H9 (cell line): ENCODE data around the gene PNMA8C. TPM values are rescaled to one million over a fixed set of nuclear protein-coding genes. Genes with fewer than 3 reads are reported as not detected.
"Not testable (repeated sequence)": the region's sequence is repeated elsewhere in the genome, so short reads cannot be mapped to it uniquely, and the experiment has no call there.

Experiments
- DNase-seq: peaks from one replicate; pipeline ENCODE4 v3.0.0-alpha.2; 2017
- H2AFZ ChIP-seq: one replicate; pipeline ENCODE4 v1.6.1; 2013; ENCODE audit warnings: mild to moderate bottlenecking, low read length, control low read depth, moderate library complexity
- H2AK5ac ChIP-seq: 2 replicates; pipeline ENCODE4 v1.6.1; 2013; ENCODE audit warnings: low read length, control low read depth, mixed read lengths; ENCODE audit not compliant: insufficient read length
- H2BK120ac ChIP-seq: one replicate; pipeline ENCODE4 v1.6.1; 2013; ENCODE audit warnings: low read depth, mild to moderate bottlenecking, low read length, control low read depth, inconsistent platforms; ENCODE audit not compliant: poor library complexity, severe bottlenecking
- H2BK12ac ChIP-seq: 2 replicates; pipeline ENCODE4 v1.6.1; 2013; ENCODE audit warnings: low read length, control low read depth, mixed read lengths, low read depth; ENCODE audit not compliant: insufficient read length
- H2BK15ac ChIP-seq: 2 replicates; pipeline ENCODE4 v1.6.1; 2013; ENCODE audit warnings: low read depth, low read length, control low read depth
- H2BK20ac ChIP-seq: one replicate; pipeline ENCODE4 v1.6.1; 2013; ENCODE audit warnings: low read depth, mild to moderate bottlenecking, low read length, control low read depth, inconsistent platforms; ENCODE audit not compliant: poor library complexity, severe bottlenecking
- H2BK5ac ChIP-seq: 2 replicates; pipeline ENCODE4 v1.6.1; 2013; ENCODE audit warnings: low read length, control low read depth, mixed read lengths; ENCODE audit not compliant: insufficient read length
- H3K14ac ChIP-seq: 2 replicates; pipeline ENCODE4 v1.6.1; 2013; ENCODE audit warnings: low read length, control low read depth; ENCODE audit not compliant: insufficient read depth
- H3K18ac ChIP-seq: 2 replicates; pipeline ENCODE4 v1.6.1; 2013; ENCODE audit warnings: low read depth, mild to moderate bottlenecking, mixed read lengths, low read length, control low read depth; ENCODE audit not compliant: insufficient read length
- H3K23ac ChIP-seq: 2 replicates; pipeline ENCODE4 v1.6.1; 2013; ENCODE audit warnings: low read length, control low read depth, mixed read lengths, low read depth; ENCODE audit not compliant: insufficient read length
- H3K23me2 ChIP-seq: 2 replicates; pipeline ENCODE4 v1.6.1; 2013; ENCODE audit warnings: low read depth, mild to moderate bottlenecking, mixed read lengths, low read length, control low read depth; ENCODE audit not compliant: insufficient read length, poor library complexity, severe bottlenecking
- H3K27ac ChIP-seq: 2 replicates; pipeline ENCODE4 v1.5.1; 2013; ENCODE audit warnings: low read length, control low read depth, mixed read lengths, low read depth; ENCODE audit not compliant: insufficient read length
- H3K27me3 ChIP-seq: 2 replicates; pipeline ENCODE4 v1.6.1; 2013; ENCODE audit warnings: low read length, control low read depth, inconsistent platforms; ENCODE audit not compliant: insufficient read depth
- H3K4ac ChIP-seq: 2 replicates; pipeline ENCODE4 v1.6.1; 2013; ENCODE audit warnings: low read depth, mild to moderate bottlenecking, control low read depth, inconsistent platforms, low read length, moderate library complexity
- H3K4me1 ChIP-seq: 2 replicates; pipeline ENCODE4 v1.6.1; 2013; ENCODE audit warnings: low read length, control low read depth, inconsistent platforms; ENCODE audit not compliant: insufficient read depth
- H3K4me2 ChIP-seq: 2 replicates; pipeline ENCODE4 v1.6.1; 2013; ENCODE audit warnings: low read length, control low read depth, mixed read lengths; ENCODE audit not compliant: insufficient read length, insufficient read depth
- H3K56ac ChIP-seq: 2 replicates; pipeline ENCODE4 v1.6.1; 2013; ENCODE audit warnings: low read depth, mild to moderate bottlenecking, mixed read lengths, low read length, control low read depth; ENCODE audit not compliant: insufficient read length
- H3K79me1 ChIP-seq: 2 replicates; pipeline ENCODE4 v1.6.1; 2013; ENCODE audit warnings: low read depth, mild to moderate bottlenecking, moderate library complexity, low read length, control low read depth, inconsistent platforms; ENCODE audit not compliant: insufficient read depth, poor library complexity, severe bottlenecking
- H3K79me2 ChIP-seq: 2 replicates; pipeline ENCODE4 v1.6.1; 2013; ENCODE audit warnings: low read length, control low read depth, inconsistent platforms; ENCODE audit not compliant: insufficient read depth
- H3K9ac ChIP-seq: 2 replicates; pipeline ENCODE4 v1.6.1; 2013; ENCODE audit warnings: low read length, control low read depth, mixed read lengths; ENCODE audit not compliant: insufficient read length; ENCODE audit errors: extremely low read depth
- H3K9me3 ChIP-seq: one replicate; pipeline ENCODE4 v1.6.1; 2013; ENCODE audit warnings: low read depth, low read length, inconsistent platforms; ENCODE audit not compliant: control insufficient read depth
- H3T11ph ChIP-seq: one replicate; pipeline ENCODE4 v1.6.1; 2013; ENCODE audit warnings: mild to moderate bottlenecking, low read length, control low read depth, inconsistent platforms
- H4K20me1 ChIP-seq: one replicate; pipeline ENCODE4 v1.6.1; 2013; ENCODE audit not compliant: control insufficient read depth, insufficient read length, insufficient read depth
- H4K5ac ChIP-seq: 2 replicates; pipeline ENCODE4 v1.6.1; 2013; ENCODE audit warnings: low read depth, mild to moderate bottlenecking, mixed read lengths, low read length, control low read depth; ENCODE audit not compliant: insufficient read length
- H4K8ac ChIP-seq: replicated peaks from 2 replicates; pipeline ENCODE4 v1.6.1; 2013; ENCODE audit warnings: low read length, control low read depth, mixed read lengths, low read depth; ENCODE audit not compliant: insufficient read length
- H4K91ac ChIP-seq: 2 replicates; pipeline ENCODE4 v1.6.1; 2013; ENCODE audit warnings: low read depth, mild to moderate bottlenecking, moderate library complexity, mixed read lengths, low read length, control low read depth; ENCODE audit not compliant: insufficient read length
- H3K27ac Mint-ChIP-seq, 3 experiments: 2 replicates in 2 of 3; 3 replicates in 1 of 3; pipeline ENCODE4 v1.8.0; 2020 to 2021; ENCODE audit warnings: mixed read lengths in 3 of 3, mild to moderate bottlenecking in 1 of 3, moderate library complexity in 1 of 3
- H3K27me3 Mint-ChIP-seq: 2 replicates; pipeline ENCODE4 v1.8.0; 2021; ENCODE audit warnings: low read depth, mild to moderate bottlenecking, moderate library complexity, mixed read lengths
- H3K36me3 Mint-ChIP-seq, 3 experiments: 2 replicates in 2 of 3; 3 replicates in 1 of 3; pipeline ENCODE4 v1.8.0; 2020 to 2021; ENCODE audit warnings: low read depth in 3 of 3, mixed read lengths in 3 of 3; ENCODE audit not compliant: insufficient read depth in 1 of 3
- H3K4me1 Mint-ChIP-seq, 2 experiments: 2 replicates each; pipeline ENCODE4 v1.8.0; 2020; ENCODE audit warnings: mixed read lengths in 2 of 2
- H3K4me3 Mint-ChIP-seq, 2 experiments: 2 replicates in 1 of 2; 3 replicates in 1 of 2; pipeline ENCODE4 v1.8.0; 2020 to 2021; ENCODE audit warnings: mild to moderate bottlenecking in 2 of 2, mixed read lengths in 2 of 2, moderate library complexity in 1 of 2
- H3K9me3 Mint-ChIP-seq, 2 experiments: 2 replicates in 1 of 2; 3 replicates in 1 of 2; pipeline ENCODE4 v1.8.0; 2020; ENCODE audit warnings: mild to moderate bottlenecking in 2 of 2, mixed read lengths in 2 of 2, moderate library complexity in 1 of 2
- WGBS: extraction: QIAGEN DNeasy Blood & Tissue Kit; methylation state at CpG from one replicate; pipeline ENCODE4 v1.1.7; 2013; ENCODE audit warnings: missing lambda C conversion rate, low lambda C conversion rate, mixed read lengths; ENCODE audit not compliant: insufficient read length; ENCODE audit errors: extremely low coverage; 5-methylcytosine and 5-hydroxymethylcytosine counted together
- total RNA-seq: library from RNA; stranded (reverse); gene quantifications from 2 replicates; pipeline ENCODE4 v1.2.1, GENCODE V29; 2021

Gene PNMA8C
- total RNA-seq, 1 experiment from 2014 or later = 1.8 TPM

GRCh38 chr19:46414899-46415298 lies 13.8 kb downstream of the PNMA8C start:
- not testable (repeated sequence) for H2BK5ac ChIP-seq, H4K20me1 ChIP-seq, H4K5ac ChIP-seq, H3T11ph ChIP-seq, H3K56ac ChIP-seq, H2AK5ac ChIP-seq, H3K9ac ChIP-seq, H3K4me2 ChIP-seq, H3K27me3 ChIP-seq, H3K79me1 ChIP-seq, H3K9me3 Mint-ChIP-seq, H2BK12ac ChIP-seq, H3K23ac ChIP-seq, H4K91ac ChIP-seq, H3K79me2 ChIP-seq, H3K14ac ChIP-seq, H2AFZ ChIP-seq, H3K4ac ChIP-seq, H3K4me3 Mint-ChIP-seq, H3K18ac ChIP-seq, H2BK15ac ChIP-seq, H4K8ac ChIP-seq, DNase-seq, H3K27ac ChIP-seq, H3K27ac Mint-ChIP-seq, H3K4me1 ChIP-seq, H2BK20ac ChIP-seq, H3K9me3 ChIP-seq
- Histone ChIP-seq H2BK120ac (peak overlapping the region; percentile 54), H3K23me2 (peaks cover 20% of the 10 kb centered on the region)
- Mint-ChIP-seq H3K4me1 (peaks cover 31 to 43% of the 10 kb centered on the region in 2 experiments), H3K27me3 (peaks cover 15% of the 10 kb centered on the region), H3K36me3 (peaks cover 11 to 17% (median 12%) of the 10 kb centered on the region in 3 experiments)
- no CpG with 5 or more reads among the region's 22 CpGs for WGBS
